IMR-90 (cell line): ENCODE data around the gene PRKAR1B. TPM values are rescaled to one million over a fixed set of nuclear protein-coding genes. Genes with fewer than 3 reads are reported as not detected.
A peak's percentile ranks its signal among the peaks of the same experiment; 100 is the strongest.

Experiments
- ATAC-seq: fragments of 200-7000 bp; cut with Tn5 transposase; 2 replicates; pipeline ENCODE4 v1.9.1; 2020; ENCODE audit warnings: low read depth, mild to moderate bottlenecking, moderate library complexity
- BruUV-seq: library from RNA; stranded (reverse); fragments of 400-500 nt; replicated peaks from 2 replicates; lab custom pipeline; 2021; lab: Mats Ljungman, UMichigan
- CTCF ChIA-PET: fragments of 300-600 bp; formaldehyde crosslinking; extraction: SDS; loops from one replicate; lab custom pipeline; 2021; ENCODE audit warnings: antibody characterized with exemption; lab: Yijun Ruan, JAX
- POLR2A ChIA-PET: fragments of 300-600 bp; sonication (Branson Sonifier 250); formaldehyde crosslinking; loops from one replicate; lab custom pipeline; 2022; ENCODE audit warnings: antibody characterized with exemption; ENCODE audit not compliant: unreplicated experiment; lab: Charles Lee
- DNase-seq: peaks from one replicate; pipeline ENCODE4 v3.0.0; 2013
- H2AFZ ChIP-seq: replicated peaks from 2 replicates; pipeline ENCODE3; 2013; ENCODE audit warnings: low read length, mild to moderate bottlenecking; ENCODE audit not compliant: poor library complexity
- H2AK5ac ChIP-seq: 2 replicates; pipeline ENCODE4 v1.6.1; 2013; ENCODE audit warnings: low read depth, low read length, inconsistent platforms
- H2AK9ac ChIP-seq: replicated peaks from 2 replicates; pipeline ENCODE3; 2013; ENCODE audit warnings: mild to moderate bottlenecking, low read depth, low read length, moderate library complexity; ENCODE audit not compliant: poor library complexity
- H2BK120ac ChIP-seq: 2 replicates; pipeline ENCODE4 v1.6.1; 2013; ENCODE audit warnings: low read depth, low read length, inconsistent platforms
- H2BK15ac ChIP-seq: 3 replicates; pipeline ENCODE4 v1.6.1; 2013; ENCODE audit warnings: low read depth, low read length, inconsistent platforms
- H2BK20ac ChIP-seq: 2 replicates; pipeline ENCODE4 v1.6.1; 2013; ENCODE audit warnings: low read depth, mild to moderate bottlenecking, inconsistent platforms, low read length, moderate library complexity
- H2BK5ac ChIP-seq: 2 replicates; pipeline ENCODE4 v1.6.1; 2013; ENCODE audit warnings: mild to moderate bottlenecking, low read depth, low read length, inconsistent platforms; ENCODE audit not compliant: poor library complexity, severe bottlenecking
- H3K14ac ChIP-seq: replicated peaks from 2 replicates; pipeline ENCODE4 v1.6.1; 2013; ENCODE audit warnings: low read depth, low read length, inconsistent platforms
- H3K18ac ChIP-seq: 2 replicates; pipeline ENCODE4 v1.6.1; 2013; ENCODE audit warnings: low read depth, low read length, control low read depth
- H3K23ac ChIP-seq: 2 replicates; pipeline ENCODE4 v1.6.1; 2013; ENCODE audit warnings: low read depth, low read length, inconsistent platforms
- H3K27ac ChIP-seq: 2 replicates; pipeline ENCODE4 v1.5.1; 2013; ENCODE audit warnings: mild to moderate bottlenecking, control low read depth, low read length; ENCODE audit not compliant: insufficient read depth
- H3K27me3 ChIP-seq: 2 replicates; pipeline ENCODE4 v1.6.1; 2013; ENCODE audit warnings: low read length; ENCODE audit not compliant: control insufficient read depth, insufficient read depth
- H3K36me3 ChIP-seq: 2 replicates; pipeline ENCODE4 v1.6.1; 2013; ENCODE audit warnings: low read length, mixed read lengths; ENCODE audit not compliant: control insufficient read depth, insufficient read depth
- H3K4ac ChIP-seq: 2 replicates; pipeline ENCODE4 v1.6.1; 2013; ENCODE audit warnings: low read depth, low read length, inconsistent platforms
- H3K4me1 ChIP-seq: 2 replicates; pipeline ENCODE4 v1.6.1; 2013; ENCODE audit warnings: low read length, mixed read lengths; ENCODE audit not compliant: control insufficient read depth, insufficient read depth
- H3K4me2 ChIP-seq: 2 replicates; pipeline ENCODE4 v1.6.1; 2013; ENCODE audit warnings: low read depth, mild to moderate bottlenecking, control low read depth, low read length, moderate library complexity
- H3K4me3 ChIP-seq: 2 replicates; pipeline ENCODE4 v1.5.1; 2013; ENCODE audit warnings: low read depth, mild to moderate bottlenecking, control low read depth, low read length, moderate library complexity; ENCODE audit not compliant: insufficient read depth
- H3K56ac ChIP-seq: 2 replicates; pipeline ENCODE4 v1.6.1; 2013; ENCODE audit warnings: low read length, inconsistent platforms; ENCODE audit not compliant: insufficient read depth; ENCODE audit errors: extremely low read depth
- H3K79me1 ChIP-seq, 2 experiments: 2 replicates each; pipeline ENCODE4 v1.6.1; 2013; ENCODE audit warnings: low read length in 2 of 2, inconsistent platforms in 1 of 2, low read depth in 1 of 2
- H3K9ac ChIP-seq: 2 replicates; pipeline ENCODE4 v1.6.1; 2013; ENCODE audit warnings: low read depth, low read length, control low read depth
- H3K9me1 ChIP-seq: 2 replicates; pipeline ENCODE4 v1.6.1; 2013; ENCODE audit warnings: low read length, inconsistent platforms; ENCODE audit not compliant: insufficient read depth
- H3K9me3 ChIP-seq: 2 replicates; pipeline ENCODE4 v1.6.1; 2013; ENCODE audit warnings: low read length; ENCODE audit not compliant: control insufficient read depth, insufficient read depth
- H4K20me1 ChIP-seq: 2 replicates; pipeline ENCODE4 v1.6.1; 2013; ENCODE audit warnings: low read length, inconsistent platforms; ENCODE audit not compliant: insufficient read depth
- H4K5ac ChIP-seq: 2 replicates; pipeline ENCODE4 v1.6.1; 2013; ENCODE audit warnings: mild to moderate bottlenecking, low read depth, low read length, control low read depth
- H4K8ac ChIP-seq, 2 experiments: 2 replicates each; pipeline ENCODE4 v1.6.1; 2013; ENCODE audit warnings: low read depth in 2 of 2, low read length in 2 of 2, control low read depth in 1 of 2, inconsistent platforms in 1 of 2
- H4K91ac ChIP-seq: 2 replicates; pipeline ENCODE4 v1.6.1; 2013; ENCODE audit warnings: low read depth, low read length, inconsistent platforms; ENCODE audit not compliant: insufficient read depth
- CEBPB ChIP-seq: IDR thresholded peaks from 2 replicates; pipeline ENCODE4 v1.6.1; 2012; ENCODE audit warnings: low read depth, low read length, improper control_type of control experiment
- CHD1 ChIP-seq: IDR thresholded peaks from 2 replicates; pipeline ENCODE4 v1.6.1; 2012; ENCODE audit warnings: low read depth, low read length, improper control_type of control experiment
- ELK1 ChIP-seq: fragments of 150-350 bp; IDR thresholded peaks from 2 replicates; pipeline ENCODE4 v1.6.1; 2016; ENCODE audit warnings: low read depth, mild to moderate bottlenecking, low read length, moderate library complexity, borderline replicate concordance
- WGBS, 2 experiments: methylation state at CpG; one replicate each; pipeline versions ENCODE4 v1.1.5 to v1.1.7; 2013; ENCODE audit warnings: missing lambda C conversion rate in 2 of 2; ENCODE audit not compliant: insufficient read length in 1 of 2; ENCODE audit errors: extremely low coverage in 2 of 2; 5-methylcytosine and 5-hydroxymethylcytosine counted together
- dilution Hi-C: fragments of 300-500 bp; cut with HindIII; formaldehyde crosslinking; loops from one replicate; pipeline ENCODE4 v1.14.3; 2018; ENCODE audit warnings: low sequenced_read_pairs; ENCODE audit not compliant: unreplicated experiment
- in situ Hi-C: fragments of 300-500 bp; cut with MboI; formaldehyde crosslinking; loops from 3 replicates; pipeline ENCODE4 v1.14.3; 2019; ENCODE audit warnings: low sequenced_read_pairs, inconsistent platforms, mixed read lengths
- intact Hi-C: fragments of 100-400 bp; cut with micrococcal nuclease; formaldehyde crosslinking; loops from 2 replicates; pipeline ENCODE4 v1.10.0; 2022
- polyA plus RNA-seq, 3 experiments: library from polyadenylated mRNA; depleted of rRNA; stranded (reverse); fragments of >200 nt; gene quantifications; 2 replicates each; pipeline ENCODE4 v1.2.3, GENCODE V29; 2012; ENCODE audit warnings: low replicate concordance in 1 of 3
- total RNA-seq: library from RNA; depleted of rRNA; stranded (reverse); fragments of >200 nt; gene quantifications from 2 replicates; pipeline ENCODE4 v1.2.3, GENCODE V29; 2012

PRKAR1B gene
- total and polyA plus RNA-seq, 2 of the 4 experiments (the other 2 are of a cell fraction), result 15.2 to 20.2 TPM

- dilution Hi-C loops, result no loop called here
- BruUV-seq, result no TSS peak
These were observed 136.1 kb downstream of the PRKAR1B start for GRCh38 chr7:590731-591551.

More at GRCh38 chr7:590731-591551, 136.1 kb downstream of the PRKAR1B start:
- in situ Hi-C loops, result no loop called here
- peak; percentile 38 for ATAC-seq
- Histone ChIP-seq H4K5ac (no peak overlapping the region), H3K18ac (no peak overlapping the region), H4K91ac (no peak overlapping the region), H3K36me3 (no peaks in the 10 kb centered on the region; the same call in 1 of the 2 replicates), H3K4me1 (peaks cover 17% of the 10 kb centered on the region), H3K14ac (no peak overlapping the region), H3K9ac (no peak overlapping the region), H2BK15ac (no peak overlapping the region), H3K27ac (no peak overlapping the region), H3K56ac (no peak overlapping the region), H3K79me1 (no peaks in the 10 kb centered on the region), H3K4me3 (no peak overlapping the region), H3K4me2 (no peak overlapping the region; the same call in 1 of the 2 replicates), H2AK9ac (no peak overlapping the region), H3K4ac (no peak overlapping the region), H4K8ac (no peak overlapping the region), H2BK5ac (no peak overlapping the region), H4K20me1 (no peaks in the 10 kb centered on the region), H3K23ac (no peak overlapping the region), H2AK5ac (no peak overlapping the region), H3K9me3 (peaks cover 9% of the 10 kb centered on the region), H3K9me1 (peaks cover 11% of the 10 kb centered on the region), H2AFZ (no peak overlapping the region), H2BK20ac (no peak overlapping the region), H2BK120ac (no peak overlapping the region), H3K27me3 (no peaks in the 10 kb centered on the region)
- no peak for DNase-seq
- 11% methylated on average over 16 of the region's 45 CpGs; no CpG with 5 or more reads in 1 of the 2 experiments for WGBS, 2 experiments
- ChIA-PET CTCF (no interaction called here), POLR2A (no interaction called here)
- TF ChIP-seq CEBPB, result no peak
- TF ChIP-seq CHD1, result no peak
- TF ChIP-seq ELK1, result no peak
- intact Hi-C loops, result no loop called here
